GM06990 (cell line): ENCODE results near the gene COL15A1.

ENCODE experiments used
- DNase-seq: peaks from one replicate; pipeline ENCODE4 v3.0.0-alpha.2; 2011; ENCODE audit not compliant: insufficient read length; ENCODE audit errors: extremely low read depth
- H3K27me3 ChIP-seq: replicated peaks from 2 replicates; pipeline ENCODE4 v1.6.0; 2011; ENCODE audit warnings: low read length; ENCODE audit not compliant: control insufficient read depth, insufficient read depth
- H3K36me3 ChIP-seq: 2 replicates; pipeline ENCODE4 v1.5.1; 2011; ENCODE audit warnings: low read length; ENCODE audit not compliant: control insufficient read depth, insufficient read depth
- H3K4me3 ChIP-seq: replicated peaks from 2 replicates; pipeline ENCODE4 v1.5.1; 2011; ENCODE audit warnings: low read depth, mild to moderate bottlenecking, control low read depth, low read length
- CTCF ChIP-seq: IDR thresholded peaks from 2 replicates; pipeline ENCODE4 v1.5.1; 2011; ENCODE audit warnings: low read length, control low read depth, mild to moderate bottlenecking, inconsistent platforms; ENCODE audit not compliant: insufficient read depth, poor library complexity, severe bottlenecking

Gene COL15A1

DNA sequence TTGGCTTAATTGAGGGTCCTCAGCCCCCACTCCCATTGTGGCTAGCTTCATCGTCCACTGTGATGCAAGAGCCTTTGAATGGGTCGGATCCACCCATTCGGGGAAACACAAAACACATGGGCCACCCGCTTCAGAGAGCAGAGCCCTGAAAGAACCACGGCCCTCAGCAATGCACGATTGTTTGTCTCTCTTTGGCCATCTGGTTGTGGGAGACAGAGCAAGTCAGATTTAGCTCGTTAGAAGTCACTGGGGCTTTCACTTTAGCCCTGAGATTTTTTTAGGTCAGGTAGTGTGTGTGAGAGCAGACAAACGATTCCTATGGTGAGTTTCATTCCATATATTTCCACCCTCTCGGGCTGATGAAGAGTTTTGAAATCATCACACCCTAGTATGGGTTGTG lies 12.9 kb upstream of the COL15A1 start:
- no peak for DNase-seq
- Histone ChIP-seq H3K4me3 (no peak overlapping the region), H3K36me3 (no peaks in the 10 kb centered on the region), H3K27me3 (no peaks in the 10 kb centered on the region)
- no peak for TF ChIP-seq CTCF

DNA sequence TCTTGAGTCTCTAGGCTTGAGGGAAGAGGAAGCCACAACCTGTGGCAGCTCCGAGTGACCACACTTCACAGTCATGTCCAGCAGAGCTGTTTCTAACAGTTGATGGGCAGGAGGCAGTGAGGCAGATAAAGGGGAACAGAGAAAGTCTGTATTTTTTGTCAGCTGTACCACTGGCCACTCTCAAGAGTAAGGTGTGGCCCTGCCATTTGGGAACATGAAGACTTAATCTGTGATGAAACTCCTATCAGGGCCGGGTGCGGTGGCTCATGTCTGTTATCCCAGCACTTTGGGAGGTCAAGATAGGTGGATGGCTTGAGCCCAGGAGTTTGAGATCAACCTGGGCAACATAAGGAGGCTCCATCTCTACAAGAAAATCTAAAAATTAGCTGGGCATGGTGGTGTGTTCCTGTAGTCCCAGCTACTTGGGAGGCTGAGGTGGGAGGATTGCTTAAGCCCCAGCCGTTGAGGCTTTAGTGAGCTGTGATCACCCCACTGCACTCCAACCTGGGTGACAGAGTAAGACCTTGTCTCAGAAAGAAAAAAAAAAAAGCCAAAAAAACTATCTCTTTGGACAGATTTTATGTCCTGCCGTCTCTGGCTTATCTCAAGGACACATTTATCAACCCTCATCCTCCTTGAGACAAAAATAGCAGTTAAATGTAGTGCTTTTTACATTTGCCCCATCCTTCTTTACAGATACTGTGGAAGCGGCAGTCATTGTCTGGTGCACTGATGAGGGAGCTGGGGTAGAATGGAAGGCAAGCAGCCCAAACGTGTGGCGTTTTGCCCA lies 11.9 kb upstream of the COL15A1 start:
- TF ChIP-seq CTCF: no peak
- no peaks in the 10 kb centered on the region for H3K36me3 ChIP-seq
- no peak overlapping the region for H3K4me3 ChIP-seq
- H3K27me3 ChIP-seq: no peaks in the 10 kb centered on the region
- DNase-seq: no peak

DNA sequence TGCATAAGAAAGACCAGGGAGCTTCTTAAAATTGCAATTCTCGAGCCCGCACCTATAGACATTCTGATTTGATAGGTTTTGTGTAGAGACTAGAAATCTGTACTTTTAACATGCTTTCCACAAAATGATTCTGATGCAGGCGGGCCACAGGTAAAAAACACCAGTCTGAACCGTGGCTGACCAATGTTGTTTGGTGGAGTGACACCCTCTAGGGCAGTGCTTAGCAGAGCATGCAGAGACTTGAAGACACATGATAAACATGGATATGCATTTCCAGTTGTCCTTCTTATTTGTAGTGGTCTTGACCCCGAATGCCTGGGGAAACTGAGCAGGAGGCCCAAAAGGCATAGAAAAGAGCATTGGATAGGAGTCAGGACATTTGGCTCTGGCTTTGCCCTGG lies 10.5 kb upstream of the COL15A1 start:
- H3K4me3 ChIP-seq: no peak overlapping the region
- DNase-seq: no peak
- no peaks in the 10 kb centered on the region for H3K36me3 ChIP-seq
- no peak for TF ChIP-seq CTCF
- H3K27me3 ChIP-seq: no peaks in the 10 kb centered on the region; the same call in 1 of the 2 replicates

DNA sequence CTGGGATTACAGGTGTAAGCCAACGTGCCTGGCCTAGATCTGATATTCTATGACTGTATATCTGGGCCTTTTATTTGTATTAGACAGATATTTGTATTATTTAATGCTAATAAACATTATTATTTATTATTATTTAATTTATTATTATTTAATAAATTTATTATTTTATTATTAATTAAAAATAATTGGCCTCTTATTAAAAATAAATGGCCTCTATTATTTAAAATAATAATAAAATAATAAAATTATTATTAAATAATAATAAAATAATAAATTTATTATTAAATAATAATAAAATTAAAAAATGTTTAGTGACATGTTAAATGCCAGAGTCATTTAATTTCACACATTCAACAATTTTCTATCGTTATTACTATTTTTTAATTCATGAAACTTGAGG lies 9.8 kb upstream of the COL15A1 start:
- Histone ChIP-seq H3K27me3 (no peaks in the 10 kb centered on the region; the same call in 1 of the 2 replicates), H3K4me3 (no peak overlapping the region), H3K36me3 (no peaks in the 10 kb centered on the region)
- no peak for TF ChIP-seq CTCF
- DNase-seq: no peak

DNA sequence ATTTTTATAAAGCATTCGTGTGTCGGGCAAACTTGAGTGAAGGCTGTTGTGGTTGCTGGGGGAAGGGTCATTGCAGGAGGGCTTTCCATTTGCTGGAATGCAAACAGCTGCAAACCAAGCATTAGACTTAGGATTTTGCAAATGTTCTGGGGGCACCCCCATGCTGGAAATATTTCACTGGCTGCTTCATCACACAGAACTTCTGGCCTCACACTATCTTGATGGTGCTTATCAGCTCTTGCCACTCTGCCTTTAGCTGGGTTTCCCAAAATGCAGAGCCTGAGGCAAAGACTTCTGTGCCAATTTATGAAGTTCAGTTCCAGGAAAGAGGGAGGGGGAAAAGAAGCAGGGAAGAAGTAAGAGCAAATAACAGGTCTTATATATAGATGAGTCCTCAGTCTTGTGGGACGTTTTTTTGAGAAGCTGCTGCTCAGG lies 8.6 kb upstream of the COL15A1 start:
- H3K36me3 ChIP-seq: no peaks in the 10 kb centered on the region
- DNase-seq: no peak
- no peaks in the 10 kb centered on the region; the same call in 1 of the 2 replicates for H3K27me3 ChIP-seq
- no peak for TF ChIP-seq CTCF
- H3K4me3 ChIP-seq: no peak overlapping the region
